ENCODE measurements around the gene SETD3.

SETD3 gene

GRCh38 chr14:99465288-99465687, 15.4 kb downstream of the SETD3 start:
- no peak for DNase-seq (ENCODE audit: extremely low read depth, low read depth)
- no peak for TF ChIP-seq CTCF (IDR thresholded peaks at IDR 0.05; ENCODE audit: low read depth, low read length)

DNA sequence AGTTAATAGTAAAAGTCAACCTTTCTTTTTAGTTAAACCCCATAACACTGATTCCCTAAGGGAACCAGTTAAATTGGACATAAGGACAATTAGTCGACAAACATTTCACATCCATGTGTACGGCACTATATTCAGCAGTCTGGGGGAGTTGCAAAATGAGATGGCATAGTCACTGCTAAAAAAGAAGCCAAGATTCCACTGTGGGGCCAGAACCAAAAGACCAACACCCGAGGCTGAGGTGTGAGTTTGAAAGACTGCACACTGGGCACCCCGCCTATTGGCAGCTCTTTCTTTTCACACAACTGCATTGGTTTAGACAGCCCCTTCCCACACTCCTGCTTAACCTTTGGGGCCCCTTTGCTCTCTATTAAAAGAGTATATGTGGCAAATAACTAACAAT, 16.7 kb downstream of the SETD3 start:
- no peak for DNase-seq (ENCODE audit: extremely low read depth, low read depth)
- TF ChIP-seq CTCF (IDR thresholded peaks at IDR 0.05; ENCODE audit: low read depth, low read length) = no peak

DNA sequence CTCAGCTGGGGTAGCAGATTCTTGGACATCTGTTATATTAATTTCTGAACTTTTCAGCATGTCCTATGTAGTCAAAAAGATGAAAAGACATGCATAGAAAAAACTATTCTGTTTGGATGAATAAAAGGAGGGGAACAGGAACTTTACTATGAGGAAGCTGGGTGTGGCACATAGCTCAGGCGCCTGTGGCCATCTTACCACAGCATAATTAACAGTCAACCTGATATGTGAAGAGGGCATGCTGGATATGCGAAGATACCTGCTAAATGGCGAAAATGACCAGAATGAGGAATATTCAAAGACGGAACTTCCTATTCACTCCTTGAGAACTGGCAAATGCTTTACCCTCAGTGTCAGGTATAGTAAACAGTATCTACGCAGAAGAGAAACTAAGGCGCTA, 18.4 kb downstream of the SETD3 start:
- no peak for DNase-seq (ENCODE audit: extremely low read depth, low read depth)
- TF ChIP-seq CTCF (IDR thresholded peaks at IDR 0.05; ENCODE audit: low read depth, low read length) = no peak

DNA sequence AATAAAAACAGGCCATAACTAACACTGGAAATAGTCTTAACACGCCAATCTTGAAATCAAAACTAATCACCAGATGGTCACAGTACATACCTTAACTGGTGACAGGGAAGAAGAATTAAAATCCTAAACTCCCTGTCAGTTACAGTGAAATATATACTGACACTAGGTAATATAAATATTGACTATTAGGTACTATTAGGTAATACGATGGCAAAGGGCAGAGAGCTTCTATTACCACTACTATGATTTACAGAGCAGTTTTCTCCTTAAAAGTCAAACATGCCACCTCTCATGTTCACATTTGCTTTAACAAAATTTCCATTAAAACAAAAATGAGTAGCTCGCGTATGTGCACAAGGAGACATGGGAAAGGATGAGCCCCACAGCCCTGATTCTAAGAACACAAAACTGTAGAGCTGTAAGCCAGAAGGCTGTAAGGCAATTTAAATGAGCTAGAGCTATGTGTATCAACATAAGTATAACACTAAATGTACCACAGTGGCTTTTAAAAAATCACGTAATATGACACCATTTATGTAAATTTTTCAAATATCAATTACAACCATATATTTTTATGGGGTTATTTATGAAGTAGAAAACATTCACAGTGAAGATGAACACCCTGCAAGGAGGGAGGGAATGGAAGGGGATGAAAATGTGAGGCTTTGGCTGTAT, 19.1 kb downstream of the SETD3 start:
- TF ChIP-seq CTCF (IDR thresholded peaks at IDR 0.05; ENCODE audit: low read depth, low read length) = no peak
- DNase-seq (ENCODE audit: extremely low read depth, low read depth) = no peak

DNA sequence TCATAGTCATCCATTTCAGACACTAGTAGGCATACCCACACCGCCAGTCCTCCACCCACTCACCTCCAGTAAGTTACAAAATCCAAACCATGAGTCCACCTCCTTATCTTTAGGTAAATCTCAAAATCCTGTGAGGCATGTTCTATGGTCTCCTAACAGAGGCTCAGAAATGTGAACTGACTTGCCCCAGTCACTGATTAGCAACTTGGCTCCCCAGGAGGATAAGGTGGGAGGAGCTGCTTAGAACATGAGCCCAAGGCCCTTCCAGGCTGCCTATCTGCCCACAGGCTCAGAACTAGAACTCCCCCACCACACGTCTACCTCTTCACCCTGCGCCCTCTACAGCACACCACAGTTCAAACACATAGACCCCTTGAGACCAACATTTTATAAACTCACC, 19.9 kb downstream of the SETD3 start:
- no peak for TF ChIP-seq CTCF (IDR thresholded peaks at IDR 0.05; ENCODE audit: low read depth, low read length)
- no peak for DNase-seq (ENCODE audit: extremely low read depth, low read depth)

- TF ChIP-seq CTCF (IDR thresholded peaks at IDR 0.05; ENCODE audit: low read depth, low read length) = no peak
- DNase-seq (ENCODE audit: extremely low read depth, low read depth) = no peak
These were observed 21.1 kb downstream of the SETD3 start for GRCh38 chr14:99459481-99460100.

GRCh38 chr14:99454246-99454645, 26.4 kb downstream of the SETD3 start:
- DNase-seq (ENCODE audit: extremely low read depth, low read depth) = no peak
- TF ChIP-seq CTCF (IDR thresholded peaks at IDR 0.05; ENCODE audit: low read depth, low read length) = no peak

Measured in AG09319 (cell line).